GM12875 (cell line): ENCODE measurements around the gene ZC3HAV1L.
A peak's percentile ranks its signal among the peaks of the same experiment; 100 is the strongest.
"Not testable (repeated sequence)": the region's sequence is repeated elsewhere in the genome, so short reads cannot be mapped to it uniquely, and the experiment has no call there.

Experiments
- H3K4me3 ChIP-seq: one replicate; pipeline ENCODE4 v1.5.1; 2011; ENCODE audit warnings: low read depth, low read length, control low read depth
- TF ChIP-seq, protein P1 (sequence below): IDR thresholded peaks from 2 replicates; pipeline ENCODE4 v1.5.1; 2011; ENCODE audit warnings: low read depth, mild to moderate bottlenecking, control low read depth, inconsistent platforms, low read length, moderate library complexity, borderline replicate concordance; ENCODE audit not compliant: insufficient read depth

Gene ZC3HAV1L

DNA sequence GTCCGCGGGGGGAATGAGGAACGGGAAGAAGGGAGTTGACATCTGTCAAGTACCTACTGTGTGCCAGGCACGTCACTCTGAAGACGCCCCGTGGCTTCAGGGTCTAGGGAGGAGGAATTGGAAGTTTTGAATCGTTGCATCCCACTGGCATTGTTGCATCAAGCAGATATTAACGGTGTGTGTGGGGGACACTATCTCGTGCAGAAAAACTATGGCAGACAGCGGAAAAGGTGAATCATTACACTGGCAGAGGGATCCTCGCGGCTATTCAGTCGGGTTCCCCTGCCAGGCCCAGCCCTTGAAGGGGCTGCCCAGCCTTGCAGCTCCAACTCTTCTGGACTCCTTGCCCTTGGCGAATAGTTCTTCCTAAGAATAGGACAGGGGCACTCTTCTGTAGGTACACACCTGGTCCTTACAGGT lies 53.6 kb downstream of the ZC3HAV1L start:
- TF ChIP-seq, protein P1, sequence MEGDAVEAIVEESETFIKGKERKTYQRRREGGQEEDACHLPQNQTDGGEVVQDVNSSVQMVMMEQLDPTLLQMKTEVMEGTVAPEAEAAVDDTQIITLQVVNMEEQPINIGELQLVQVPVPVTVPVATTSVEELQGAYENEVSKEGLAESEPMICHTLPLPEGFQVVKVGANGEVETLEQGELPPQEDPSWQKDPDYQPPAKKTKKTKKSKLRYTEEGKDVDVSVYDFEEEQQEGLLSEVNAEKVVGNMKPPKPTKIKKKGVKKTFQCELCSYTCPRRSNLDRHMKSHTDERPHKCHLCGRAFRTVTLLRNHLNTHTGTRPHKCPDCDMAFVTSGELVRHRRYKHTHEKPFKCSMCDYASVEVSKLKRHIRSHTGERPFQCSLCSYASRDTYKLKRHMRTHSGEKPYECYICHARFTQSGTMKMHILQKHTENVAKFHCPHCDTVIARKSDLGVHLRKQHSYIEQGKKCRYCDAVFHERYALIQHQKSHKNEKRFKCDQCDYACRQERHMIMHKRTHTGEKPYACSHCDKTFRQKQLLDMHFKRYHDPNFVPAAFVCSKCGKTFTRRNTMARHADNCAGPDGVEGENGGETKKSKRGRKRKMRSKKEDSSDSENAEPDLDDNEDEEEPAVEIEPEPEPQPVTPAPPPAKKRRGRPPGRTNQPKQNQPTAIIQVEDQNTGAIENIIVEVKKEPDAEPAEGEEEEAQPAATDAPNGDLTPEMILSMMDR: no peak

DNA sequence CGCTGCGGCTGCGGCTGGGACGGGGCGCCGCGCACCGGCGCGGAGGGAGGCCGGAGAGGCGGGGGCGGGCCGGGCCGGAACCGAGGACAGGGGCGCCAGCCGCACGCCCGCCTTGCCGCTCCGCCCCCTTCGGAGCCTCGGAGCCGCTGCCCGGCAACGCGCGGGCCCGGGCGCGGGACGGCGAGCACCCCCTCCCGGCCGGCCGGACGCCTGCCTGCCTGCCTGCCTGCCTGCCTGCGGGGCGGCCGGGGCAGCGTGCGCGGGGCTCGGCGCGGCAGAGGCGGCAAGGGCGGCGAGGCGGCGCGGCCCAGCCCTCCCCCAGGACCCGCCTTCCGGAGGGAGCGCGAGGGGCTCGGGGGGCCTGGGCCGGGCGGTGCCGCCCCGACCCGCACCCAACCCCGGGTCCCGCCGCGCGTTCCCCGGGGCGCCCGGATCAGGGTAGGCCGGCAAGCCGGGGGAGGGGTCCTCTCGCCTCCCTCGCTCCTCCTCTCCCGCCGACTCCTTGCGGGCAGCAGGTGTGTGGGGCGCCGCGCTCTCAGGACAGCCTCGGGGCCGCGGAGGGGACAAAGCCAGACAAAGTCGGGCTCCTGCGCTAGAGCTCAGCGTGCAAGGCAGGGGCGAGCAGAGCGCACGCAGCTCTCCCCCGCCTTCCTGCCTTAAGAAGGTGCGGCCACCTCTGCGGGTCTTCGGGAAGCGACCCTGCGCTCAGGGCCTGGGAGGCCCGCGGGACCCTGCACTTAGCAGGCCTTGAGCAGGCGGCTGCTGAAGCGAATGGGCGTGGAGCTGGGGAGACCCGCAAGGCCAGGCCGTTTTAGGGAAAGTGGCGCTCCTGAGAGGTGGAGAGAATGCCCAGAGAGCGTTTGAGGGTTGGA lies 54.3 kb downstream of the ZC3HAV1L start, which contains the start of gene KIAA1549:
Gene KIAA1549 (minus strand): TSS at position 58 of the 872 bp plus-strand sequence. CDS start 120 bp downstream, outside the sequence.
- H3K4me3 ChIP-seq: peak within 1 kb of the TSS; percentile 62
- TF ChIP-seq, protein P1: peak; percentile 39; the same call in 1 of the 2 replicates

More for the DNA sequence above, 53.6 kb downstream of the ZC3HAV1L start:
- H3K4me3 ChIP-seq: no peak overlapping the region

DNA sequence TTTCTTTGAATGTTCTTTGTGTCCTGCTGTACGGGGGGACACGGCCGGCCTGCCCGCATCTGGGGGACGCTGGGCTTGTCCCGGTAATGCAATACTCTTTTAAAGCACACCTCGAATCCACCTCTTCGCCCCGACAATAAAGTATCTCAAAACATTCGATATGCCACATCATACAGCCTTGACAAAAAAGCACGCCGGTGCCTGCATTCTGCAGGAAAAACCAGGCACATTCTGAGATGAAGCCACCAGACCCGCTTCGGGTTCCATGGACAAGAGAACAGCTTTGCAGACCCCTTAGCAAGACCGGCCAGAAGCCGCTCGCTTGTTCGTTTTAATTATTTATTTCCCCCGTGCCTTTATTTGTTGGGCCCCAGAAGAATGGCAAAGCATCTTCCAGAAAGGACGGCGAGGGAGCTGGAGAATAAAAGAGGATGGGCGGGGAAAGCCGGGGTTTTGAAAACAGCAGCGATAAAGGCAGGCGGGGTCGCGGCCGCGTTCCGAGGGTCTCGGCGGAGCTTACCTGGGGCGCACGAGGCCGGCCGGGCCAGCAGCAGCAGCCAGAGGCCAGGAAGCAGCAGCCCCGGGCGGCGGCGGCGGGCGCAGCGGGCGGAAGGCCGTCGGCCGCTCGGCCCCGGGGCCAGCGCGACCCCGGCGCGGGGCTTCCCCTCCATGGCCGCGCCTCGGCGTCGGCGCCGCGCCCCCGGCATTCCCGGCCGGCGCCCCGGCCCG lies 55.1 kb downstream of the ZC3HAV1L start:
- peak overlapping the region; percentile 62 for H3K4me3 ChIP-seq
- TF ChIP-seq, protein P1: no peak

DNA sequence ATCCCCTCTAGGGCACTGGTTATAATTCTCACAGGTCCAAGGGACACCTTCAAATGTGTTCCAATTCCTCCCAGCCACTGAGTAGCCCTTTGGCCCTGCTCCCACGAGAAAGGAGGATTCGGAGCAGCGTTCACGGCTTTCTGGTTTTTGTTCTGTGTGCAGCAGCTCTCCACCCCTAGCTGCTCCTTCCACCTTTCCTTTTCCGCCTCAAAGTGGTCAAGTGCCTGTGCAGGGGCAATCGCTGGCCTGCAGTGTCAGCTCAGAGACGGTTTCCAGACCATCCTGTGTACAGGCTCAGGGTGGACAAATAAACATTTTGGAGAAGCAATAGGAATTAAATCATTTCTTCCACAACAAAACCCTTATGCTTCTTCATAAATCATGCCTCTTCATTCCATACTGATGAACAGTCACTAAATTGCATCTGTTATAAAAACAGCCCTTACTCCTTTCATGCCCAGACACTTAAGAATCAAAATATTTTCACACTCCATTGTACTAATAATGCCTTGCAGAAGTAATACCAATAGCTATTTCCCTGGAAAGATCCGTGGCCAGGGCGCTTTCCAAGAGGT lies 55.8 kb downstream of the ZC3HAV1L start:
- TF ChIP-seq, protein P1: no peak
- H3K4me3 ChIP-seq: no peak overlapping the region

DNA sequence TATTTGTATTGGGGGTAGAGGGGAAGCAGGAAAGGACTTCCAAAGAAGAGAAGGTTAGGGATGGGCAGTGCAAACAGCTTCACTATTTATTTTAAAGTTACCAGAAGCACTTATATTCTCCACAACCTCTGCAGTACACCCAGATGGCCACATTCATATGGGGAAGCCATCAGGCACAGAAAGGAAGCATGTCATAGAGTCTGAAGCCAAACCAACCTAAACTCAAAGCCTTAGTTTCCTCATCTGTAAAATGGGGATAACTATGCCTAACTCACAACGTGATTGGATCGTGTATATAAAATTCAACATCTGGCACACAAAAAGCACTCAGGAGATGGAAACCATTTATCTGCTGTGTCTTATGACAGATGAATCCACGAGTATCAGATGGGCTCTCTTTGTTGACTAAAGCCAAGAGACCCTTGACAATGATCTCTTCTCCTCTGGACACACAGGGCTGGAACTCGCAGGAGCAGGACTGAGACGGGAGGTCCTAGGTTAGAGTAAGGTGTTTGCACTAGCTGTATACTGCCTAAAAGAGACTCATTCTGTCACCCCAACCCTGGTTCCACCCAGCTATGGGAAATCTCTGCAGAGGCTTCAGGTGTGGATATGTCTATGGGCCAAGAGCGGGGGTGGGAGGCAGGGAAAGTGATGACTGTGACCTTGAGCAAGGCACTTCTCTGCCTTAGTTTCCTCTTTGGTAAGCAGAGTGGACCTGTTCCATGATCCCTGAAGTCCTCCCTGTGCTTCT lies 56.4 kb downstream of the ZC3HAV1L start:
- TF ChIP-seq, protein P1: 0 out of 2 replicates have a peak, but pooled peaks have one; percentile 16
- H3K4me3 ChIP-seq: no peak overlapping the region

DNA sequence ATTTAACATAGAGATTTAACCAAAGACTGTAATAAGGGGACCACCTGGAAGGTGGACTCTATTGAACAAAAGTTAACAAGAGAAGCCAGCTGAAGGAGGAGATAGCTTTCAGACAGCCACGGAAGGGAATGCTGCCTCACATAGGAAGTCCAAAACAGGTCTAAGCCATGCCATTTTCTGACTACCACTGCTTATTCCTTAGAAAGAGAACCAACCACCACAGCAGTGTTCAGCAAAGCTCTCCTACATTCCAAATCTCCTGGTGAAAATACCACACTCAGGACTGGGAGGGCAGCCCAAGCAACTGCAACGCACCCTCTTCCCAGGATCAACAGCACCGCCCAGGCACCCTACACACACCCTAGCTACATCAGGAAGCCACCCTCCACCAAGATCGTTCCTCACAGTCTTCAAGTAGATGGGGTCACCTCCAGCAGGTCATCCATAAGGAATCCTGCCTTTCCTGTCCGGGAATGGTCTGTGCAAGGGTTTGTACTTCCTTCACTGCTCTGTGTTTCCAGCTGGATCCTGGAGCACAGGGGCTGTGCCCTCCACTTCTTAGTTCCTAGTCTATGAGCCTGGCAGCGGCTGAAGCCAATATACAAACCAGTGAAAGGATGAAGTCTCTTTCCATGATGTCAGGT lies 57.2 kb downstream of the ZC3HAV1L start:
- H3K4me3 ChIP-seq: no peak overlapping the region
- TF ChIP-seq, protein P1: no peak

DNA sequence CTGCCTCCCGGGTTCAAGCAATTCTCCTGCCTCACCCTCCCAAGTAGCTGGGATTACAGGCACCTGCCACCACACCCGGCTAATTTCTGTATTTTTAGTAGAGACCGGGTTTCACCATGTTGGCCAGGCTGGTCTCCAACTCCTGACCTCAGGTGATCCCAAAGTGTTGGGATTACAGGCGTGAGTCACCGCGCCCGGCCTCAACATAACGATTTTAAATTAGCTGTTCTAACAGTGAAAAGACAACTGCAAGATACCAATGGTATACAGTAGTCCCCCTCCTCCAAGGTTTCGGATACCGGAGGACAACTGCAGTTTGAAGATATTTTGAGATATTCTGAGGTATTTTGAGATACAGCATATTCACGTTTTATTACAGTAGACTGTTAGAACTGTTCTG lies 59.7 kb downstream of the ZC3HAV1L start:
- H3K4me3 ChIP-seq: not testable (repeated sequence)
